Measurements from ENCODE around the gene DPP6.

DPP6 gene

DNA sequence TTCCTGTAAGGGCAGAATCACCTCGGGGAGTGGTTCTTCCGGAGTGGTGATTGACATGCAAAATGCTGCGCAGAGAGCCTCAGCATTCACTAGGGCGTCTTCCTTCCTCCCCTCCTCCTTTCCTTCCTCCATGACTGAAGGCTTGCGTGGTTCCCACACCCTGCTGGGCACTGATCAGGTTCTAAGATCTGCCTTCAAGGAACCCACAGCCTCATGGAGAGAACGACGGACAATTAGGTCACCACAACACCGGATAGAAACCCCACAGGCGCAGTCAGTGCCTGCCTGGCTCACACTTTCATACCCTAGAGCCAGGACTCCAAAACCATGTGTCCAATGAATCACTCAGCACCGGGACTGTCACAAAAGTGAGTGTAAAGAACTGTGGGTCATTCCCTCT is 131.3 kb downstream of the DPP6 start:
- Histone ChIP-seq H3K9ac (no peak overlapping the region), H3K27me3 (ENCODE audit: control insufficient read depth, insufficient read depth, low read length) (no peaks in the 10 kb centered on the region), H3K27ac (no peak overlapping the region), H2AFZ (no peak overlapping the region), H3K9me3 (ENCODE audit: control insufficient read depth, low read length) (no peaks in the 10 kb centered on the region), H3K4me3 (ENCODE audit: low read depth, low read length) (no peak overlapping the region), H3K79me2 (no peaks in the 10 kb centered on the region), H3K4me2 (ENCODE audit: low read length) (no peak overlapping the region), H3K36me3 (ENCODE audit: control insufficient read depth, insufficient read depth, low read length) (no peaks in the 10 kb centered on the region), H3K4me1 (no peaks in the 10 kb centered on the region)
- TF ChIP-seq, protein P1, sequence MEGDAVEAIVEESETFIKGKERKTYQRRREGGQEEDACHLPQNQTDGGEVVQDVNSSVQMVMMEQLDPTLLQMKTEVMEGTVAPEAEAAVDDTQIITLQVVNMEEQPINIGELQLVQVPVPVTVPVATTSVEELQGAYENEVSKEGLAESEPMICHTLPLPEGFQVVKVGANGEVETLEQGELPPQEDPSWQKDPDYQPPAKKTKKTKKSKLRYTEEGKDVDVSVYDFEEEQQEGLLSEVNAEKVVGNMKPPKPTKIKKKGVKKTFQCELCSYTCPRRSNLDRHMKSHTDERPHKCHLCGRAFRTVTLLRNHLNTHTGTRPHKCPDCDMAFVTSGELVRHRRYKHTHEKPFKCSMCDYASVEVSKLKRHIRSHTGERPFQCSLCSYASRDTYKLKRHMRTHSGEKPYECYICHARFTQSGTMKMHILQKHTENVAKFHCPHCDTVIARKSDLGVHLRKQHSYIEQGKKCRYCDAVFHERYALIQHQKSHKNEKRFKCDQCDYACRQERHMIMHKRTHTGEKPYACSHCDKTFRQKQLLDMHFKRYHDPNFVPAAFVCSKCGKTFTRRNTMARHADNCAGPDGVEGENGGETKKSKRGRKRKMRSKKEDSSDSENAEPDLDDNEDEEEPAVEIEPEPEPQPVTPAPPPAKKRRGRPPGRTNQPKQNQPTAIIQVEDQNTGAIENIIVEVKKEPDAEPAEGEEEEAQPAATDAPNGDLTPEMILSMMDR (IDR thresholded peaks at IDR 0.05), result no peak

DNA sequence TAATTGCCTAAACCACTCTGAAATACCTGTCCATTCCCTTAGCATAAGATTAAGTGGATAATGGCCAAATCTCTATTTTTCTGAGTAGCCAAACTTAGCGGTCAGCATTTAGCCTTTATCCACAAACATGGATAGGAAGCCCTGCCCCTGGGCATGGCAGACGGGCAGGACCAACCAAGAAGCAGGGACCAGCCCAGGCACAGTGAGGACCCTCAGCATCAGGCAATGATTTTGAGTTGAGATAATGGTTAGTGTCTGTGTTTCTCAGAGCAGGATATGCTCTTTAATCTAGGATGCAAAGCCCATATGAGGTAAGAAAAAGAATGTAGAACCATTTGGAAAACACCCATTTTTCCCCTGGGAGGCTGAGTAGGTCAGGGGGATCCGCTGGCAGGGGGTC is 131.7 kb downstream of the DPP6 start:
- H3K4me3 ChIP-seq (ENCODE audit: low read depth, low read length), result no peak overlapping the region
- H3K79me2 ChIP-seq, result no peaks in the 10 kb centered on the region
- H3K36me3 ChIP-seq (ENCODE audit: control insufficient read depth, insufficient read depth, low read length), result no peaks in the 10 kb centered on the region
- H3K4me1 ChIP-seq, result no peaks in the 10 kb centered on the region
- TF ChIP-seq, protein P1 (IDR thresholded peaks at IDR 0.05), result no peak
- H3K27ac ChIP-seq, result no peak overlapping the region
- no peak overlapping the region for H2AFZ ChIP-seq
- H3K9ac ChIP-seq, result no peak overlapping the region
- no peaks in the 10 kb centered on the region for H3K27me3 ChIP-seq (ENCODE audit: control insufficient read depth, insufficient read depth, low read length)
- no peaks in the 10 kb centered on the region for H3K9me3 ChIP-seq (ENCODE audit: control insufficient read depth, low read length)
- no peak overlapping the region for H3K4me2 ChIP-seq (ENCODE audit: low read length)

DNA sequence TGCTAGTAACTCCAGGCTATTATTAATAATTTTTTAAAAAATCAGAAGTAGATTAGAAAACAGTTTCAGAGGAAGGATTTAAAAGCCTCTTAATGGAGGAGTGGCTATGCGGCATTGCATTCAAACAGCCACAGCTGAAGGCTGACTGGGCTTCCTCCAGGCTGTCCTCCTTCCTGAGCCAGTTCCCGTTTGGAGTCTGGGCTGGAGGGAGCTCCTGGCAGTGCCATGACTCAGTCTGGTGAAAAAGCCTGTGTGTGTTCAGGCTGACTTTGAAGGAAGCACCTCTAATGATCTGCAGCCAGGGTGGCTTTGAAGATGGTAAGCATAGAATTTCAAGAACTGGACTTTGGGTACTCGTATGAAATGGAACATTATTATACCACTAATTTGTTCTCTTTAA is 134.6 kb downstream of the DPP6 start:
- H3K4me2 ChIP-seq (ENCODE audit: low read length), result no peak overlapping the region
- TF ChIP-seq, protein P1 (IDR thresholded peaks at IDR 0.05), result no peak
- no peaks in the 10 kb centered on the region for H3K36me3 ChIP-seq (ENCODE audit: control insufficient read depth, insufficient read depth, low read length)
- H3K4me1 ChIP-seq, result no peaks in the 10 kb centered on the region
- H3K79me2 ChIP-seq, result no peaks in the 10 kb centered on the region
- no peak overlapping the region for H3K9ac ChIP-seq
- no peak overlapping the region for H3K27ac ChIP-seq
- no peak overlapping the region for H2AFZ ChIP-seq
- no peak overlapping the region for H3K4me3 ChIP-seq (ENCODE audit: low read depth, low read length)
- no peaks in the 10 kb centered on the region for H3K27me3 ChIP-seq (ENCODE audit: control insufficient read depth, insufficient read depth, low read length)
- no peaks in the 10 kb centered on the region for H3K9me3 ChIP-seq (ENCODE audit: control insufficient read depth, low read length)

DNA sequence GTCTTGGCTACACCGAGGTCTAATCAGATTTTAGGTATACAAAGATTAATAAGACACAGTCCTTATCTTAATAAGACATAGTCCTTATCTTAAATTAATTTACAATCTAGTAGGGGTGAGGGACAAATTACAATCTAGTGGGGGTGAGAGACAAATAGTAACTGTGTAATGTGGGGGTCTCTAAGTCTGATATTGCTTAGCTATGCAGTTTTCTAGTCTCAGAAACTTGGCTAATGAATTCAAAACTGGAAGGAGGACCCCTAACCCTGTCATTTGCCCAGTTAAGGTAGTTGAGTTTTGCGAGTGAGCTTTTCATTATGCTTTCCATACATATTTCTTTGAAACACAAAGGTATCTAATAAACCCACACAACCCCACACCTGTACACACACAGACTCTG is 136.1 kb downstream of the DPP6 start:
- Histone ChIP-seq H3K4me1 (no peaks in the 10 kb centered on the region), H3K27ac (no peak overlapping the region), H3K79me2 (no peaks in the 10 kb centered on the region), H2AFZ (no peak overlapping the region), H3K9me3 (ENCODE audit: control insufficient read depth, low read length) (no peaks in the 10 kb centered on the region), H3K4me2 (ENCODE audit: low read length) (no peak overlapping the region), H3K36me3 (ENCODE audit: control insufficient read depth, insufficient read depth, low read length) (no peaks in the 10 kb centered on the region), H3K9ac (no peak overlapping the region), H3K4me3 (ENCODE audit: low read depth, low read length) (no peak overlapping the region), H3K27me3 (ENCODE audit: control insufficient read depth, insufficient read depth, low read length) (no peaks in the 10 kb centered on the region)
- TF ChIP-seq, protein P1 (IDR thresholded peaks at IDR 0.05), result no peak

DNA sequence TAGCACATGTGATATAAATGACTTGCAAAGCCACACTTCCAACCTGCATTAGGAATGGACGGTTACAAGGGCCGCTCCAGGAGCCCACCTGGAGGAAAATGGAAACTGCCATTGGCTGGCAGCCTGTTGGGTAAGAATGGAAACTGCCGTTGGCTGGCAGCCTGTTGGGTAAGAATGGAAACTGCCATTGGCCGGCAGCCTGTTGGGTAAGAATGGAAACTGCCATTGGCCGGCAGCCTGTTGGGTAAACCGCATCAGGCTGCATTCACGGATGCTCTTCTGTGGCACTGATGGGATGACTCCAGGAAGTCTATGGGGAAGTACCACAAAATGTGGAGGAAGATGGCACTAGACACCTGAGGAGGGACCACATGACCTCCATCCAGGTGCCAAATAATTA is 143.1 kb downstream of the DPP6 start:
- Histone ChIP-seq H3K4me1 (no peaks in the 10 kb centered on the region), H2AFZ (no peak overlapping the region), H3K9me3 (ENCODE audit: control insufficient read depth, low read length) (no peaks in the 10 kb centered on the region), H3K4me2 (ENCODE audit: low read length) (no peak overlapping the region), H3K36me3 (ENCODE audit: control insufficient read depth, insufficient read depth, low read length) (no peaks in the 10 kb centered on the region), H3K4me3 (ENCODE audit: low read depth, low read length) (no peak overlapping the region), H3K27me3 (ENCODE audit: control insufficient read depth, insufficient read depth, low read length) (no peaks in the 10 kb centered on the region), H3K79me2 (no peaks in the 10 kb centered on the region), H3K27ac (no peak overlapping the region), H3K9ac (no peak overlapping the region)
- TF ChIP-seq, protein P1 (IDR thresholded peaks at IDR 0.05), result no peak
